HepG2 (cell line): Measurements from ENCODE around the gene PHF5A. TPM values are rescaled to one million over a fixed set of nuclear protein-coding genes. Genes with fewer than 3 reads are reported as not detected.
A peak's percentile ranks its signal among the peaks of the same experiment; 100 is the strongest.

Source experiments
- CBX2 ChIP-seq, 2 experiments: fragments of 200-600 bp in 1 of 2; sonication (generic); formaldehyde crosslinking in 1 of 2; IDR thresholded peaks; 2 replicates each; pipeline versions ENCODE4 v1.7.0 to v1.8.1; 2018 to 2022; ENCODE audit warnings: low read depth in 2 of 2, low read length in 1 of 2, mild to moderate bottlenecking in 1 of 2, missing genetic modification reagents in 1 of 2
- DNMT3B ChIP-seq: conservative IDR thresholded peaks from 2 replicates; pipeline ENCODE4 v1.6.1; 2016; ENCODE audit warnings: missing biosample characterization, control low read depth
- EED ChIP-seq: sonication (generic); formaldehyde crosslinking; IDR thresholded peaks from 2 replicates; pipeline ENCODE4 v1.5.0; 2020; ENCODE audit warnings: mild to moderate bottlenecking, missing genetic modification reagents
- GABPB1 ChIP-seq: IDR thresholded peaks from 2 replicates; pipeline ENCODE4 v1.6.1; 2016; ENCODE audit warnings: mild to moderate bottlenecking, missing genetic modification reagents, moderate library complexity, missing compliant biosample characterization
- HNF4A ChIP-seq: sonication (generic); formaldehyde crosslinking; IDR thresholded peaks from 2 replicates; pipeline ENCODE4 v1.4.0; 2020; ENCODE audit warnings: missing genetic modification reagents
- KDM1A ChIP-seq: IDR thresholded peaks from 2 replicates; pipeline ENCODE4 v1.6.1; 2016; ENCODE audit warnings: missing compliant biosample characterization
- MIER2 ChIP-seq: IDR thresholded peaks from 2 replicates; pipeline ENCODE4 v1.6.1; 2016; ENCODE audit warnings: missing biosample characterization, missing genetic modification reagents
- RFXAP ChIP-seq: sonication (generic); formaldehyde crosslinking; IDR thresholded peaks from 2 replicates; pipeline ENCODE4 v1.4.0; 2020; ENCODE audit warnings: missing genetic modification reagents, borderline replicate concordance
- RNF219 ChIP-seq: sonication (generic); formaldehyde crosslinking; IDR thresholded peaks from 2 replicates; pipeline ENCODE4 v1.5.0; 2020; ENCODE audit warnings: mild to moderate bottlenecking, missing genetic modification reagents
- SKI ChIP-seq: fragments of 450-650 bp; IDR thresholded peaks from one replicate; pipeline ENCODE4 v1.6.1; 2018; ENCODE audit warnings: mild to moderate bottlenecking; ENCODE audit not compliant: partially characterized antibody
- SMAD9 ChIP-seq: sonication (generic); formaldehyde crosslinking; IDR thresholded peaks from 2 replicates; pipeline ENCODE4 v1.5.1; 2020; ENCODE audit warnings: mild to moderate bottlenecking, missing genetic modification reagents
- TFDP2 ChIP-seq: sonication (generic); formaldehyde crosslinking; IDR thresholded peaks from 2 replicates; pipeline ENCODE4 v1.4.0; 2020; ENCODE audit warnings: missing genetic modification reagents
- TRAFD1 ChIP-seq: sonication (generic); formaldehyde crosslinking; IDR thresholded peaks from 2 replicates; pipeline ENCODE4 v1.5.1; 2020; ENCODE audit warnings: missing genetic modification reagents, mild to moderate bottlenecking, borderline replicate concordance
- TRIM22 ChIP-seq: fragments of 450-650 bp; IDR thresholded peaks from 2 replicates; pipeline ENCODE4 v1.6.1; 2017
- ZBTB39 ChIP-seq: sonication (generic); formaldehyde crosslinking; IDR thresholded peaks from 2 replicates; pipeline ENCODE4 v1.5.0; 2020; ENCODE audit warnings: missing genetic modification reagents
- ZFP90 ChIP-seq: sonication (generic); formaldehyde crosslinking; IDR thresholded peaks from 2 replicates; pipeline ENCODE4 v1.8.0; 2022; ENCODE audit warnings: missing genetic modification reagents, mild to moderate bottlenecking, inconsistent platforms, borderline replicate concordance
- ZNF747 ChIP-seq: sonication (generic); formaldehyde crosslinking; IDR thresholded peaks from 2 replicates; pipeline ENCODE4 v1.8.1; 2023; ENCODE audit warnings: missing genetic modification reagents, mild to moderate bottlenecking, borderline replicate concordance
- ZUFSP ChIP-seq: sonication (generic); formaldehyde crosslinking; IDR thresholded peaks from 2 replicates; pipeline ENCODE4 v1.9.0; 2021; ENCODE audit warnings: missing genetic modification reagents, mild to moderate bottlenecking, borderline replicate concordance
- polyA plus RNA-seq, 8 experiments: library from polyadenylated mRNA; depleted of rRNA in 3 of 8; stranded (reverse) in 7 of 8; unstranded in 1 of 8; fragments of >200 nt; fragmentation: Illumina TruSeq in 4 of 8; extraction: Trizol in 4 of 8; gene quantifications; 2 replicates each; pipeline versions ENCODE4 v1.2.1 to v1.2.3, GENCODE V29; 2011 to 2016; ENCODE audit warnings: low read depth in 4 of 8, missing spikeins in 1 of 8, mixed read lengths in 1 of 8; ENCODE audit not compliant: insufficient read depth in 1 of 8
- total RNA-seq, 5 experiments: library from RNA; depleted of rRNA; stranded (reverse); fragments of >200 nt; fragmentation: Illumina TruSeq; extraction: Trizol; gene quantifications; 2 replicates each; pipeline ENCODE4 v1.2.3, GENCODE V29; 2016; ENCODE audit warnings: low read depth in 1 of 5

PHF5A gene
- total and polyA plus RNA-seq, 2 of the 13 experiments (the other 11 are each of a cell fraction or from before 2014, with no cell fraction given): 56.6 to 105 TPM

- TF ChIP-seq ZFP90 (CRISPR knock-in tag) (peak; percentile 75; the same call in 1 of the 2 replicates), ZBTB39 (CRISPR knock-in tag) (peak; percentile 48; the same call in 1 of the 2 replicates), MIER2 (peak; percentile 75), DNMT3B (CRISPR knock-in tag) (peak; percentile 93; the same call in 1 of the 2 replicates), TRIM22 (no peak), CBX2 (IDR thresholded peaks at IDR 0.05; ENCODE audit: low read depth, low read length) (no peak), CBX2 (CRISPR knock-in tag; IDR thresholded peaks at IDR 0.05; ENCODE audit: low read depth) (no peak), HNF4A (CRISPR knock-in tag) (peak; percentile 79), TRAFD1 (peak; percentile 96; the same call in 1 of the 2 replicates), RNF219 (CRISPR knock-in tag) (peak; percentile 99), SMAD9 (no peak), TFDP2 (CRISPR knock-in tag) (peak; percentile 91), EED (CRISPR knock-in tag) (peak; percentile 80; the same call in 1 of the 2 replicates), SKI (peak; percentile 85), ZNF747 (CRISPR knock-in tag) (peak; percentile 92), ZUFSP (CRISPR knock-in tag) (no peak), RFXAP (peak; percentile 99), GABPB1 (CRISPR knock-in tag) (peak; percentile 89), KDM1A (CRISPR knock-in tag) (no peak)
These were observed 21.7 kb downstream of the PHF5A start, which contains the start of gene TOB2 (continued) for GRCh38 chr22:41446639-41447434.
